HG03378 (cell line): Measurements from ENCODE around the gene DDI2.
"Not testable (repeated sequence)": the region's sequence is repeated elsewhere in the genome, so short reads cannot be mapped to it uniquely, and the experiment has no call there.

Experiments used
- ATAC-seq: cut with Tn5 transposase; IDR thresholded peaks from one replicate; pipeline ENCODE4 v1.9.1; 2021; ENCODE audit warnings: mild to moderate bottlenecking, moderate library complexity; ENCODE audit not compliant: unreplicated experiment

The DDI2 gene

GRCh38 chr1:15633756-15634420 lies 16.6 kb downstream of the DDI2 start:
- no peak for ATAC-seq

DNA sequence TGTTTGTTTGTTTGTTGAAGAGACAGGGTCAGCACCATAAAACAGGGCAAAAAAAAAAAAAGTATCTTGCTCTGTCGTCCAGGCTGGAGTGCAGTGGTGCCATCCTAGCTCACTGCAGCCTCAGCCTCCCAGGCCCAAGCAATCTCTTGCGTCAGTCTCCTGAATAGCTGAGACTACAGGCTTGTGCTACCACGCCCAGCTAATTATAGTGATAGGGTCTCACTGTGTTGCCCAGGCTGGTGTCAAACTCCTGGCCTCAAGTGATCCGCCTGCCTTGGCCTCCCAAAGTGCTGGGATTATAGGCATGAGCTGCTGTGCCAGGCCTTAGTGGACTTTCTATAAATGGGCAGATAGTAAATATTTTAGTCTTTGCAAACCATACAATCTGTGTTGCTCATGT lies 19.2 kb downstream of the DDI2 start:
- no peak for ATAC-seq

DNA sequence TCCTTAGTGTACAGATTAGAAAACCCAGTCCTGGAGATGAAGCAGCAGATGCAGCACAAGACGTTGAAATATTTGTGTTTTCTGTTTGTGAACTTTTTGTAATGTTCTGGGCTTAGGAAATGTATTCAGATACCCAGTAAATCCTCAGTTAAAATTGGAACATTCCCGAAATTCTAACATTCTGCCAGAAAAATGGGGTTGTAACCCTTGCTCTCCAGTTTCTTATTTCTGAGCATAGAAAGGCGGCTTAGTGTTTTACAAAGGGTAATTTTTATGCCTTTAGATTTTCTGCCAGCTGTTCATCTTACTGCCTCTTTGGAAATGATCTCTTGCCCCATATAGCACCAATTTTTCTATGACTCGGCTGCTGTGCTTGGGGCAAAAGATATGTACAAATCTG lies 20.6 kb downstream of the DDI2 start:
- ATAC-seq = no peak

- no peak for ATAC-seq
Measured at GRCh38 chr1:15639262-15639661, 22.0 kb downstream of the DDI2 start.

DNA sequence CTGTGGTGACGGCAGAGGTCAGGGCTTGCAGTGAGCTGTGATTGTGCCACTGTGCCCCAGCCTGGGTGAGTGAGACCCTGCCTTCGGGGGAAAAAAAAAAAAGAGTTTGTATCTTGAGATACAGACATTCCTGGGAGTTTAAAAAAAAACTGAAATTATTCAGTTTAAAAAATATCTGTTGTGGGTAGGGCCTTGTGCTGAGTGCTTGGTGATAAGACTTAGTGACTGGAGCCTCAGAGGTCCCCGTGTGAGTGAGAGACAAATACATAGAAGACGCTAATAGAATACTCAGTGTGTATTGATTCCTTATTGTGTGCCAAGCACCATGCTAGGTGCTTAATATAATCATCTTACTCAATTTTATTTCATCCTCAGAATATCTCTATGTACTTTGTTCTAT lies 22.7 kb downstream of the DDI2 start:
- ATAC-seq = no peak

DNA sequence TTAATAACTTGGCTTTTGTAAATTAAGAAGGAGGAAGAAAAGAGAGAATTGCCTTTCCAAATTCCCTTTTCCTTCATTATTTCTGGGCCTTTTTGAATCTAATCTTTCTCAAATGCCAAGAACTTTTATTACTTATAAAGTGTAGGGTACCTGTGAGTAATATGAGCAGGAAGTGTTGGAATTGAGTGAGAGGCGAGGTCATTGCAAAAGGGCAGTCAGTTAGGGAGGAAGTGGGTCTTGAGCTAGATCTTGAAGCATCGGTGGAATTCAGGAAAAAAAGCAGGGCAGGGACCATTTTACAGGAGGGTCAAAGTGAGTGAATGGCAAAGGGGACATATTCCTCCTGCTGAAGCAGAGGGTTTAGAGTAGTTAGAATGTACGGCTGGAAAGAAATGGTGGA lies 23.4 kb downstream of the DDI2 start:
- ATAC-seq = no peak

DNA sequence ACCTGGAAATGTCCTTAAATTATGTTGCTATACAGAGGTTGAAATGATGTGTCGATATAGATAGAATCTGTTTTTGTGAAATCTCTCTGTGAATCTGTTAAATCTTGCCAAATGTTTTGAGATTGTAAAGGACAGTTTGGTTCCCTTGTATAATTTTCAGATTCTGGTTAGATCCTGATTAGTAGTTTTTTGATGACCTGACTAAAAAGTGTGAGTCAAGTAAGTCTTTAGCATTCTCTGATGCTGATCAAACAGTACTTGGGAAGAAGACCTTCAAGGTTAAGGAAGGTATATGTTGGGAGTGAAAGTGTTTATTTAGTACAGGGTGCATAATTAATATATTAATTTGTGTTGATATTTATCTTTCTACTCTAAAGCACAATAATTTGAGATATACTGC lies 32.7 kb downstream of the DDI2 start:
- ATAC-seq = no peak

DNA sequence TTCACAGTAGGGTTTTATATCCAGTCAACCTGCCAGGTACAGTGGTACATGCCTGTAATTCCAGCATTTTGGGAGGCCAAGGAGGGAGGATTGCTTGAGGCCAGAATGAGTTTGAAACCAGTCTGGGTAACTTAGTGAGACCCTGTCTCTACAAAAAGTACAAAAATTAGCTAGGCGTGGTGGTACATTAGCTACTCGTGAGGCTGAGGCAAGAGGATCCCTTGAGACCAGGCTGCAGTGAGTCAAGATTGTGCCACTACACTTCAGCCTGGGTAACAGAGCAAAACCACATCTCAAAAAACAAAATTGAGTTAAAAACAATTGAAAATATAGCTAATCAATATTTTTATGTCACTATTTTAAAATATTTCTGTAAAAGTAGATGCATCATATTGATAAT lies 33.2 kb downstream of the DDI2 start:
- no peak for ATAC-seq

- ATAC-seq = not testable (repeated sequence)
Measured at GRCh38 chr1:15652130-15652529, 34.9 kb downstream of the DDI2 start.

DNA sequence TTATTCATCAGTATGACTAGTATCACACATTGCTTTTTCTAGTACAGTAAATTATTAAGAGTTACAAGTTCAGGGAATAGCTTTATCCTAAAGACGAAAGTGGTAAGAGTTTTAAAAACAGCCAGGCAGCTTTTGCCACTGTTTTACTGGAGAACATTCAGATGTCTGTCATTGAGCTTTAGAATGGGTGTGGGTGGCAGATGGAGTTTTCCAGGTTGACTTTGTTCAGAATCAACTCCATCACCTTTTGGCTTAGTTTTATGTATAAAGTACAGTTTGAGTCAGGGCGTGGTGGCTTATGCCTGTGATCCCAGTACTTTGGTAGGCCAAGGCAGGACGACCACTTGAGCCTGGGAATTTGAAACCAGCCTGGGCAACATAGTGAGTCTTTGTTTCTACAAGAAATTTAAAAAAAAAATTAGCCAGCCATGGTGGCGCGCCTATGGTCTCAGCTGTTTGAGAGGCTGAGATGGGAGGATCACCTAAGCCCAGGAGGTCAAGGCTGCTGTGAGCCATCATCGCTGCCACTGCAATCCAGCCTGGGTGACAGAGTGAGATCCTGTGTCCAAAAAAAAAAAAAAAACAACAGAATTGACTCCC lies 36.9 kb downstream of the DDI2 start:
- no peak for ATAC-seq

DNA sequence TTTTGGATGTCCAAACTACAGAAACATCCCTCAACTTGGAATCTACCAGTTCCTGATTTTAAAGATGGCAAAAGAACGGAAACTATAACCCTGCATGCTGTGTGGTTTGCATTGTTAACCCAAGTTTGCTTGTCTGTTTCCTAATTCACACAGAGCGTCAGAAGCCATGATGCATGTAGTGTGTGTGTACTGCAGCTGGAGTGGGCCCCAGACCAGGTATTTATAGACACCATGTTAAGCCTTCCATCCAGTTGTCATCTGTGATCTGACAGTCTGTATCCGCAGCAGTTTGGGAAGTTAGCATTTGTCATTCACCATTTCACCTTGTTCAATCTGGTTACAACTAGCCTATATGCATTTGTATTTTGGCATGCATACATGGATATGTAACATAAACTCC lies 39.2 kb downstream of the DDI2 start:
- no peak for ATAC-seq

DNA sequence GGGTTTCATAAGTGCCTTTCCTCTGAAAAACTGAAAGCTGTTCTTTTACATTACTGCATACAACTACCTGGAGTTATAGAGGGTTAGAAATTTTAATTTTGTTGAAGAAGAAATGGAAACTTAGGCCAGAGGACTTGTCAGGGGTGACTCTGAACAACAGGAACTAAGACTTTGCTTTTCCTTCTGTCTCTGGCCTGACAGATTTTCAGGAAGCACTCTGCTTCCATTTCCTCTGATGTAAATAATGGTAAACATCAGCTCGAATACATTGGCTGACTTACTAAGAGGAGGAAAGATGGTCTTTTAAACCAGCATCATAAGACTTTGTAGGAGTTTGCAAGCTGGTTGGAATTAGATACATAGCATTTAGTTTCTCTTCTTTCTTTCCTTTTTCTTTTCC lies 39.8 kb downstream of the DDI2 start:
- no peak for ATAC-seq

- ATAC-seq = no peak
Measured at GRCh38 chr1:15660151-15660550, 42.9 kb downstream of the DDI2 start.

GRCh38 chr1:15662477-15662876 lies 45.2 kb downstream of the DDI2 start:
- ATAC-seq = no peak

GRCh38 chr1:15663925-15664324 lies 46.7 kb downstream of the DDI2 start:
- ATAC-seq = no peak

DNA sequence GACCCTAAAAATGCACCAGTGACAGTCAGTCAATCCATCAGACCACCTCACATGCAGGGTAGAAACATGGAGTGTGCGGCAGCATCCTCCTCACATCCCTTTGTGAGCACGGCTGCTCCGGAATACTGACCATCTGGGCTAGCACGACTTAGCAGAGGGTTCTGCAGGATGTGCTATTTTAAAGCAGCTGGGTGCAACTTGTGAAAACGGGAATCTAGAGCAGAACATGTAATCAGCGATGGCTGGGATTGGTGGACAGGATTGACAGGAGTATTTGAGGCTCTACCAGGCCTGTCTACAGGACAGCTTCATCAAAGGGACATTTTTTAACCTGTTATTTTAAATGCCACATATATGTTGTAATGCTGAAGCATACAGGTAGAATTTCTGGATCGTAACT lies 50.1 kb downstream of the DDI2 start:
- ATAC-seq = no peak

GRCh38 chr1:15668089-15668754 lies 51.0 kb downstream of the DDI2 start:
- no peak for ATAC-seq

DNA sequence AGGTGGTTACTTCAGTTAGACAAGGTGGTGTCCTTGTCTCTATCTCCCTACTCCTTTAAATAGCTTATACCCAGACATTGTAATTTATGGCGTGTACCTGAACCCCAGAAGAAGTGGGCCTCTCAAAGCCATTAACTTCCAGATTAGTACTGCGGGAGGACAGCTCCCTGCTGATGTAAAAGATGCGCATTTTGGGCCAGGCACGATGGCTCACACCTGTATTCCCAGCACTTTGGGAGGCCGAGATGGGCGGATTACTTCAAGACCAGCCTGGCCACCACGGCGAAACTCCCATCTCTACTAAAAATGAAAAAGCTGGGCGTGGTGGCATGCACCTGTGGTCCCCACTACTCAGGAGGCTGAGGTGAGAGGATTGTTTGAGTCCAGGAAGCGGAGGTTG lies 51.8 kb downstream of the DDI2 start:
- ATAC-seq = no peak

DNA sequence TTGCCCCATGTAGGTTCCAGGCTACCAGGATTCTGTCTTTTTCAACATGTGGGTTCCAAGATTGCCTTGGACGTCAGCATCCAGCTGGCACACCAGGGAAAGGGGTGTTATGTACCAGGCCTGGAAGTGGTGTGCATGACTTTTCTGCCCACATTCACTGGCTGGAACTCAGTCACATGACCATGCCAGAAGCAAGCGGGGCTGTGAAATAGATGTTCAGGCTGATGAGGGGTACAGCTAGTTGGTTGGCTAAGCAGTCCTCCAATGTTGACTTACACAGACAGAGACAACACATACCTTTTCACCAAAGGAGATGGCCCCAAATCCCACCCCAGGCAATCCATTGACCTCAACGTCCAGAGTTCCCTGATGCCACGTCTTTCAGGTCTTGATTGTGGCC lies 52.6 kb downstream of the DDI2 start:
- no peak for ATAC-seq

DNA sequence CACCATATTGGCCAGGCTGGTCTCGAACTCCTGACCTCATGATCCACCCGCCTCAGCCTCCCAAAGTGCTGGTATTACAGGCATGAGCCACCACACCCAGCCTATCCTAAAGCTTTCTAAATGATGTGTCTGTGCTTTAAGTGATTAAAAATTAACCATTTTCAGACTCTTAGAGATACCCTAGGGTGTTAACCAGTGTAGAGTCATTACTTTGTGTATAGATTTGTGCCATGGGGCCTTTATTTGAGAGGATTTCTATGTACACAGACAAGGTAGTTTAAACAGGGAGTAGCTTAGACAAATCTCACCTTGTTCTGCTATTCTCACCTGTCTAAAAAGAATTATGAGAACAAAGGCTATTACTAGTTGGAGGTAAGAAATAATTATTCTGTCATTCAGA lies 54.2 kb downstream of the DDI2 start:
- no peak for ATAC-seq

GRCh38 chr1:15674386-15675159 lies 57.3 kb downstream of the DDI2 start:
- no peak for ATAC-seq

DNA sequence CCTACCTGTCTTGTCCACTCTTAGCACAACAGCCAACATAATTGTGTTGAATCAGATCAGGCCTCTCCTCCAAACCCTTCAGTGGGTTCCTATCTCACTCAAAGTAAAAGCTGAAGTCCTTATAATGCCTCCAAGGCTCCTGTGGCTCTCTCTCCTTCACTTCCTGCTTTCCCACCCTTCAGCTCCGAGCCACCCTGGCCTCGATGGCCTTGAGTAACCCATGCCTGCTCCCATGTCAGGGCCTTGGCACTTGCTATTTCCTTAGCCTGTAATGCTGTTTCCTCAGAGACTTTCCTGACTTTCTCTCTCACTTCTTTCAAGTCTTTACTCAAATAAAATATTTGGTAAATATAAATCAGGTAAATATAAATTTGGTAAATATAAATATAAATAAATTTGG lies 58.8 kb downstream of the DDI2 start:
- no peak for ATAC-seq
